GM20000 (cell line): ENCODE measurements around the gene PRPF31.

Source experiments
- DNase-seq: peaks from one replicate; pipeline ENCODE4 v3.0.0; 2012; ENCODE audit warnings: low spot score
- TF ChIP-seq, protein P1 (sequence below): IDR thresholded peaks from 2 replicates; pipeline ENCODE4 v1.5.1; 2012; ENCODE audit warnings: mild to moderate bottlenecking, control low read depth; ENCODE audit errors: extremely low read depth, missing control alignments

Gene PRPF31

DNA sequence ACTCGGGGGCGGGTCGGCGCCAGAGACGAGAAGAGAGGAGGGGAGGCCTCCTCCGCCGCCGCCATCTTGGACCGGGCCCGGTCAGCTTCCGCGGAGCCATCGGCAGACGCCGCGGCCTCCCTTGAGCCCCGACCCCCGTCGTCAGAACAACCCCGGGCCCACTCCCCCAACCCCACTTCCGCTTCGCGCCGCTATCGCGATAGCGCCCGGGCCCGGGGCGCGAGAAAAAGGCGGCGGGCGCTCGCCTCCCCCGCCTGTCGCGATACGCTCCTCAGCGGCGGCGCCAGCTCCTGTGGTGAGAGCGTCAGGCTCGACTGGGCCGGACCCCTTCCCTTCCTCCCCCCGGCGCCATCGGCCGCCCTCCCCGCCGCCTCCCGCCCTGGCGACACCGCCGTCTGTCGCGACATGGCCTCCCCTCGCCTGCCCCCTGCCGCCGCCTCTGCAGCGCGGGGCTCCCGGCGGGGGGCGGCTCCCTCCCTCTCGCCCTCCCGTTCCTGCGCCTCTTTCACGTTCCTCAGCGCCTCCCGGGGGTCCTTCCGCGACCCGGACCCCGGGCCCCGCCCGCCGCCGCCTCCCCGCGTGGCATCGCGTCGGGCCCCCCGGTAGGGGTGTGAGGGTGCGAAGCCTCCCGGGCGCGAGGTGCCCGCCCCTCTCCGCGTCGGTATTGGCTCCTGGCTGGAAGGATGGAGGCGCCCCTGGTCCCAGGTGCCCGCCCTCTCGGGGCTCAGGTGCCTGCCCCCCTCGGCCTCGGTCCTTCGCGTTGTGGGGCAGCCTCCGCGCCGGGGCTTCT is 22.3 kb downstream of the PRPF31 start, which contains the start of gene CNOT3:
Gene CNOT3, plus strand, starts transcription at position 64 of the 790 bp plus-strand sequence. CDS start 5,217 bp downstream, outside the sequence.
- TF ChIP-seq, protein P1, sequence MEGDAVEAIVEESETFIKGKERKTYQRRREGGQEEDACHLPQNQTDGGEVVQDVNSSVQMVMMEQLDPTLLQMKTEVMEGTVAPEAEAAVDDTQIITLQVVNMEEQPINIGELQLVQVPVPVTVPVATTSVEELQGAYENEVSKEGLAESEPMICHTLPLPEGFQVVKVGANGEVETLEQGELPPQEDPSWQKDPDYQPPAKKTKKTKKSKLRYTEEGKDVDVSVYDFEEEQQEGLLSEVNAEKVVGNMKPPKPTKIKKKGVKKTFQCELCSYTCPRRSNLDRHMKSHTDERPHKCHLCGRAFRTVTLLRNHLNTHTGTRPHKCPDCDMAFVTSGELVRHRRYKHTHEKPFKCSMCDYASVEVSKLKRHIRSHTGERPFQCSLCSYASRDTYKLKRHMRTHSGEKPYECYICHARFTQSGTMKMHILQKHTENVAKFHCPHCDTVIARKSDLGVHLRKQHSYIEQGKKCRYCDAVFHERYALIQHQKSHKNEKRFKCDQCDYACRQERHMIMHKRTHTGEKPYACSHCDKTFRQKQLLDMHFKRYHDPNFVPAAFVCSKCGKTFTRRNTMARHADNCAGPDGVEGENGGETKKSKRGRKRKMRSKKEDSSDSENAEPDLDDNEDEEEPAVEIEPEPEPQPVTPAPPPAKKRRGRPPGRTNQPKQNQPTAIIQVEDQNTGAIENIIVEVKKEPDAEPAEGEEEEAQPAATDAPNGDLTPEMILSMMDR, result no peak
- no peak for DNase-seq

DNA sequence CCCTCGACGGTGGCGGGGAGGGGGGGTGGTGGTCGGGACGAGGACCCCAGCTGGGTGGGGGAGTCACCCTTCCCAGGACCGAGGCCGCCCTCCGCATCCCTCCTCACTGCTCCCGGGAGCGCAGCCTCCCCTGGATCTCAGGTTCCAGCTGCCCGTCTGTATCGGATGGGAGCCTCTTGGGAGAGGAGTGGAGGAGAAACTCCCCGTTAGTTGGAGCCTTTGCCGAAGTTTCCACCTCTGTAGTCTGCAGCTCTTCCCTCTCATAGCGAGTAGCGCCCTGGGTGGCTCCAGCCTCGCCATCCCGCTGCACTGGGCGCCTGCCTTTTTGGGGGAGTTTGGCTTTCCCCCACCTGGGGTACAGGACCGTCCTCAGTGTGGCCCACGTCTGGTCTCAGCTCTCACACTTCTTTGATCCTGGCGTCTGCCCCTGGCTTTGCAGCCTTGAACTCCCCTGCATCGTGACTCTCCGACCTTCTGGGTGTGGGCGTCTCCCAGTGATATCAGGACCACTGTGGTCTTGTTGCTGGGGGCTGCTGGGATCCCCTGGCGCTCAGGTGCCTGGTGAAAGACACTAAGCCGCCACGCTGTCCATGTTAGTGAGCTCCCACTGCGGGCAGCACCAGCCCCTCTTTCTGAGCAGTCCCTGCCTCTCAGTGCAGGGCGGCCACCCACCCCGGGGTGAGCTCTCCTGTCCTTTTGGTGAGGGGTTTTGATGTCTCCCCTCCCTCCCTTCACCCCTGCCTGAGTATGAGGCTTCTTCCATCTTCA is 23.1 kb downstream of the PRPF31 start:
- TF ChIP-seq, protein P1, result no peak
- no peak for DNase-seq

DNA sequence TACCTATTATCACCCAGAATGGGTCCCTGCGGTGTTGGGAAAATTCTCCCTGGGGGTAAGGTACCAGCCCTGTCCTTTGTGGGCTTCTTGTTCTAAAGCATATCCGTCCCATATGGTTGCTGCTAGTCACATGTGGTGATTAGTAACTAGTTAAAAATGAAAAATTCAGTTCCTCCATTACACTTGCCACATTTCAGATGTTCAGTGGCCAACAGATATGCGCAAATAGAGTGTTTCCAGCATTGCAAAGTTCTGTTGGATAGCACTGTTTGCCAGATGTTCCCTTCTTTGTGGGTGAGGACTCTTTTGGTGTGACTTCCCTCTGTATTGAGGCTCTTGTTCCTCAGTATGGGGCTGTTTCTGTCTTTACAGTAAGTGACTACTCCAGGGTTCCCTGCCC is 25.8 kb downstream of the PRPF31 start:
- TF ChIP-seq, protein P1, result no peak
- DNase-seq, result no peak

DNA sequence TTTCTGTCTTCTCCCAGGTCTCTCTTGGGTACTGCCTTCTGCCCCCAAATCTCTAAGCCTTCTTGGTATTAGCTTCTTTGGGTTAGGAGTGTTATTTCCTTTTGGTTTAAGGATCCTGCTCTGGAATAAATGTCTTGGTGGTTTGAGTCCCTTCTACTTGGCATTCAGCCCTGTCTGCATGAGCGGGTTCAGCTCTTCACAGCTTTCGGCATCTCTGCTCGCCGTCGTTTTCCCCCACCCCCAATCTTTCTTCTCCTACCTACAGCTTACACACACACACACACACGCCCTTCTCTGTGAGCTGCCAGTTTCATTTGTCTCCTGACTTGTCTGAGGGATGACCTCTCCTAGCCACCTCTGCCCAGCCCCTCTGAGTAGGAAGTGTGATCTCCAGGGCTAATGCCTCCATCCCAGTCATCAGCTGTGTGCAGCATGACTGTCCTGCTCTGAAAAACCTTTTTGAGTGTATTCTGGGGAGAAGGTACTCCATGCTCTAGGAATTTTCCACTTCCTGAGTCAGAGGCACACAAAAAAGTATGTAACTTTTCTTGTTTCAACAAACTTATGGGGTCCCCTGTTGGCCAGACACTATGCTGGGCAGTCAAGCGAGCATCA is 26.7 kb downstream of the PRPF31 start:
- TF ChIP-seq, protein P1, result no peak
- no peak for DNase-seq

DNA sequence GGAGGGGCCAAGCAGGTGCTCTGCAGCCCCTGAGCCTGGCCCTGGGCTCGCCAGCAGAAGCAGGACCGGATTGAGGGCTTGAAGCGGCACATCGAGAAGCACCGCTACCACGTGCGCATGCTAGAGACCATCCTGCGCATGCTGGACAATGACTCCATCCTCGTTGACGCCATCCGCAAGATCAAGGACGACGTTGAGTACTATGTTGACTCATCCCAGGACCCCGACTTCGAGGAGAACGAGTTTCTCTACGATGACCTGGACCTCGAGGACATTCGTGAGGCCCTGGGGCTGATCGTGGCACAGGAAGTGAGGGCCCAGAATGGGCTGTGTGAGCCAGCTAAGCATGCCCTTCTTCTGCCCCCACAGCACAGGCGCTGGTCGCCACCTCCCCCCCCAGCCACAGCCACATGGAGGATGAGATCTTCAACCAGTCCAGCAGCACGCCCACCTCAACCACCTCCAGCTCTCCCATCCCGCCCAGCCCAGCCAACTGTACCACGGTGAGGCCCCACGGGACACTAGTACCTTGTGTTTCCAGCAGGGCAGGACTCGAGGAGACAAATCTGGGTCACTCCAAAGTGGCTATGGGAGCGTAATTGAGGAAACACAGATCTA is 30.1 kb downstream of the PRPF31 start:
- TF ChIP-seq, protein P1, result no peak
- no peak for DNase-seq

DNA sequence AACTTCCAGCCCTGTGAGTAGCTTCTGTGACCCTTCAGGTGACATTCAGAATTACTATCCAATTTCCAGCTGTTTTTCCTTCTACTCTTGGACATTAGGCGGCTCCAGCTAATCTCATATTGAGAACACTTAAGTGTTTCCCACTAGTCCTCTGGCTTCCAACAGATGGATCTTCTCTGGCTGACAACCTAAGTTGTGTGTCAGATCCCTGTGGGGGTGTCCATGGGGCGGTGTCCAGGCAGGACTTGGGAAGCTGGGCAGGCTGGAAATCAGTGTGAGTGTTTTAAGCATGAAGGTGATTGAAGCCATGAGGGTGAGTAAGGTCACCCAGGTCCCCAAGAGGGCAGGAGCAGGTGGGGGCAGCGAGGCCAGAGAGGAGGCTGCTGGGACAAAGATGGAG is 32.1 kb downstream of the PRPF31 start:
- no peak for DNase-seq
- TF ChIP-seq, protein P1, result no peak

DNA sequence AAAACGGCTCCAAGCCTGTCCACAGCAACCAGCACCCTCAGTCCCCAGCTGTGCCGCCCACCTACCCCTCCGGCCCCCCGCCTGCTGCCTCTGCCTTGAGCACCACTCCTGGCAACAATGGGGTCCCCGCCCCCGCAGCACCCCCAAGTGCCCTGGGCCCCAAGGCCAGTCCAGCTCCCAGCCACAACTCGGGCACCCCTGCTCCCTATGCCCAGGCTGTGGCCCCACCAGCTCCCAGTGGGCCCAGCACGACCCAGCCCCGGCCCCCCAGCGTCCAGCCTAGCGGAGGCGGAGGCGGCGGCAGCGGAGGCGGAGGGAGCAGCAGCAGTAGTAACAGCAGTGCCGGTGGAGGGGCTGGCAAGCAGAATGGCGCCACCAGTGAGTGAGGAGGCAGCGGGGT is 32.6 kb downstream of the PRPF31 start:
- TF ChIP-seq, protein P1, result no peak
- DNase-seq, result no peak
